IPS-11a (cell line): Measurements from ENCODE around the gene SLC22A14.
"Not testable (repeated sequence)": the region's sequence is repeated elsewhere in the genome, so short reads cannot be mapped to it uniquely, and the experiment has no call there.

Experiments used
- H3K4me3 ChIP-seq: one replicate; pipeline ENCODE4 v1.5.1; 2013; ENCODE audit warnings: low read depth, low read length, control low read depth

The SLC22A14 gene

DNA sequence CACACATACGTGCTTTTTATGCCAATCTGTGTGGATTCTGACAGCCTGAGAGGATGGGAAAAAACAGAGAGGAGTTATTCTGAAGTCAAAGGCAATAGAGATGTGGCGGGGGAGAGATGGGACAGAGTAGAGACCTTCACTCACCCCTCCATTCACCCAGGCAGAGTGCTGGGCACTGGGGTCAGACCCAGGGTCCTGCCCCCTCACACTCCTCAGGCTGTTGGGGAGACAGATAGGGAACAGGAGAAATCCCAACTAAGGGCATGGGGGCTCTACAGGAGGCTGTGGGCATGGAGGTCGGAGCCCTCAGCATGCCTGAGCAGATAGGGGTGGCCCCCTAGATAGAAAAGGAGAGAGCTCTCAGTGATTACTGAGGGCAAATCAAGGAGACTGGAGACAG lies 30.3 kb downstream of the SLC22A14 start:
- H3K4me3 ChIP-seq = no peak overlapping the region

DNA sequence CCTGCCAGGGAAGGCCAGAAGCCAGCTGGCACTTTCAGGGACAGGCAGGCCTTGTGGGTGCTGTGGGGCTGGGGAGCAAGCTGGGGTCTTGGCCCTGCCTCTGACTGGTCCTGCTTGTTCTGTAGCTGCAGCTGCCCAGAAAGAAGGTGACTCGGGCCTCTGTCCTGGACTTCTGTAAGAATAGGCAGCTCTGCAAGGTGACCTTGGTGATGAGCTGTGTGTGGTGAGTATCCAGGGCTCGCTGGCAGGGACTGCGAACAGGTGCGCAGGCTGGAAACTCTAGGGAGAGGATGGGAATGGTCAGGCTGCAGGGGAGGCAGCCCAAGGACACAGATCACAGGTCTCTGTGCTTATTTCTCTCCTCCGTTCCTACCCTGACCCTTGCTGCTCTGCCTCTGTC lies 31.2 kb downstream of the SLC22A14 start:
- H3K4me3 ChIP-seq = no peak overlapping the region

DNA sequence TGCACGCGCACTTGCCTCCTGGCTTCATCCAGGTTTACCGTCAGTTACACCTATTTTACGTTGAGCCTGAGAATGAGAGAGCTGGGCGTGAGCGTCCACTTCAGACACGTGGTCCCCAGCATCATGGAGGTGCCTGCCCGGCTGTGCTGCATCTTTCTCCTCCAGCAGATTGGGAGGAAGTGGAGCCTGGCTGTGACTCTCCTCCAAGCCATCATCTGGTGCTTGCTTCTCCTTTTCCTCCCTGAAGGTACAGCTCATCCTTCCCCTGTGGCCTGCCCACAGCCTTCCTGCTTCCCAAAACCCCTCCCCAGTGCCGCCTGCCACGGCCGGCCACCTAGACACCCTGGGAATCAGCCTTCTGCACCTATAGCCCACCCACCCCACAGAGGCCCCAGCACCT lies 31.6 kb downstream of the SLC22A14 start:
- H3K4me3 ChIP-seq = no peak overlapping the region

DNA sequence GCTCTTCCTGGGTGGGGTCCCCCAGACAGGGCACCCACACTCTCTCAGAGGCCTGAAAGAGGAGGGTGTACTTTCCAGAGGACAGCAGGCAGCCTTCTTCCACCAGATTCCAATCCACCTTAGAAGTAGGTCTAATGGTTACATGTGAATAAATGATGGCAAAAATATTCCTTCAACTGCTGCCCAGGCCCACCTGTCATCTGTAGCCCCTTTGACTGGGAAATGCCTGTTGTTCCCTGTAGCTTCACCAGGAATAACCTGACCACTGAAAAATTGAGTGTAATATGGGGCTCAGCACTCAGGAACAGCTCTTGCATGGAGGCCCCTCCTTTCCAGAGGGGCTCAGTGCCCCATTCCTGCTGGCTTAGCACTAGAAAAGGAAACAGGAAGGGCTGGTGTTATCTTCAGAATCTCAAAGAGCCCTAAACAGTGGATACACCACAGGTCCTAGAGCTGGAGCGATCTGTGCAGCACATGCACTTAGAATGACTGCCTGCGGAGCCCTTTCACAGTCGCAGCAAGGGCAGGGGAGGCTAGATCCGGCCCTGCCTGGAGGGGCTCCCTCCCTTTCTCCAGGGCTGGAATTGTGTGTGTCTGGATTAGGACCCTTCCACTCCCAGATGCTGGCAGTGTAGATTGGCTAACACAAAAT lies 32.1 kb downstream of the SLC22A14 start:
- H3K4me3 ChIP-seq = no peak overlapping the region

DNA sequence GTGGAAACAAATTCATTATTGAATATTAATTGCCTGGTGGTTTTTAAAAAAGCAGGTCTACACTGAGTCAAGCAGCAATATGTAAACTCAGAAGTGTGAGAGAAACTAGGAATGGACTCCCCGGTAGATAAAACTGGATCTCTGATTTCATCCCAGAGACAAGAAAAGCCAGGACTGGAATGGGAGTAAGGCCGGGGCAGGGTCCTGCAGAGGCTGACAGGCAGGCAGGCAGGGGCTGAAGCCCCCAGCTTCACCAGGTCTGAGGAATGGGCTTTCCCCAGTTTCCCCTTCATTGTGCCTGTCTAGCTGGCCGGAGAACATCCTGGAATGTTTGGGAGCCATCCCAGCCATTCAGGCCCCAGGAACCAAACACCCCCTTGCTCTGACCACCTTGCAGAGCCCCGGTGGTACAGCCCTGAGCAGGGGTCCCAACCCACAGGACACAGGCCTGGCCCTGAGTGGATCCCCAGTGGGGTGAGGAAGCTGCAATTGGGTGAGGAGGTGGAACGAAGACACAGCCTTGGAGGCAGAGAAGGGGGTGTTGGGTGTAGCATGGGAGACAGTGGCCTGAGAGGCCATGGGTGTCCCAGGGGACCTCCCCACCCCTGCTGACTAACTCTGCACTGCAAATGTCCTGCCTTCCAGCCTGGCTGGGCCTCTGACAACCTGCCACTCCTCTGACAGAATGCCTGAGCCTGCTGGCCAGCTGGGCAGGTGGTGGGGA lies 32.8 kb downstream of the SLC22A14 start:
- H3K4me3 ChIP-seq = no peak overlapping the region

DNA sequence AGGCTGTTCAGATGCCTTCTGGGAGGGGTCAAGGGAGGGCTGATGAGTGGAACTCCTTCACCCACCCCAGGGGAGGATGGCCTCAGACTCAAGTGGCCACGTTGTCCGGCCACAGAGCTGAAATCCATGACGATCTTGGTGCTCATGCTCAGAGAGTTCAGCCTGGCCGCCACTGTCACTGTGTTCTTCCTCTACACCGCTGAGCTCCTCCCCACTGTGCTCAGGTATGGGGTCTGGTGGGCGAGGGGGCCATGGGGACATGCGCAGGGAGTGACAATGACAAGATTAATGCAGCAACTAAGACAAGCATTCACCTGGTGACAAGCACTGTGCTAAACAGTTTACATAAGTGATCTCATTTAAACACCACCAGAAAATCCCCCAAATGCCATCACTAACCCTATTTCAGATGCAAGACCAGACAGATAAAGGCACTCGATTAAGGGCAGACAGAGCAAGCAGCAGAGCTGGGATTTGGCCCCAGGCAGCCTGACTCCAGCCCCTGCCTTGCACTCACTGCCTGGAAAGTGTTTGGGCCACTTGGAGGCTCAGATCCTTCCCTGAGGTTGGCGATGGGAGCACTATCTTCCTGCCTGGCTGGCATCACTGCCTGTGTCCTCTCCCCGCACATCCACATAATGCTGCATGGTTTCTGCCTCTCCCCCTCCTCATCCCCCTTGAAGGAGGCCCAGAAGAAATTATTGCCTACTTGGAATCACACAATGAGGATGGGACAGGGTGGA lies 33.6 kb downstream of the SLC22A14 start:
- H3K4me3 ChIP-seq = no peak overlapping the region

DNA sequence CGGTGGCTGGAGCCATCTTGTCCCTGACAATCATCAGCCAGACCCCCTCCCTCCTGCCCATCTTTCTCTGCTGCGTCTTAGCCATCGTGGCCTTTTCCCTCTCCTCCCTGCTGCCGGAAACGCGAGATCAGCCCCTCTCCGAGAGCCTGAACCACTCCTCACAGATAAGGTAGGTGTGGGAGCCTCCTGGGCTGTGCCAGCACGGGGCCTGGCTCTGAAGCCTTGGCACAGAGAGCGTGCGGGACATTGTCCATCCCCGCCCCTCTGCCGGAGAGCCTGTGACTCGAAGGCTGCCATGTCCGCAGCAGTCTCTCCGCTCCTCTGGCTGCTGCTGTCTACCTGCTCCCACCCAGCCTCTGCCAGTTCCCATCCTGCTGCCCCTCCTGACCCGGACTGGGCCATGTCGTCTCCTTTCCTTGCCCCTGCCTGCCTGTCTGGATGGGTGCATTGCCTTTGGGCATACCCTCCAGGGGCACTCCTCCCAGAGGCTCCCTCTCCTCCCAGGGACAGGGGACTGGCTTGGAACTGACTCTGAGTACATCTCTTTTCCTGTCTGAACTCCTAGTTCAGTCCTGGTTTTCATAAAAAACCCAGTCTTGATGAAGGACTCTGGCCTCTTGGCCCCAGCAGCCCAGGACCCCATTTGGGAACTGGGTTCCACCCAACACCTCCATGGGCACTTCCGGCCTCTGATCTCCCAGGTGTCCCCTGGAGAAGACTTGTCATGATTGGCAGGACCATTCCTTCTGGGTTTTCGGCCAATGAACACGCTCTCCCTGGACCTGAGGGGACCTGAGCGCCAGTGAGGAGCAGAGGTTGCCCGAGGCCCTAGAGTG lies 34.5 kb downstream of the SLC22A14 start:
- H3K4me3 ChIP-seq = no peak overlapping the region

DNA sequence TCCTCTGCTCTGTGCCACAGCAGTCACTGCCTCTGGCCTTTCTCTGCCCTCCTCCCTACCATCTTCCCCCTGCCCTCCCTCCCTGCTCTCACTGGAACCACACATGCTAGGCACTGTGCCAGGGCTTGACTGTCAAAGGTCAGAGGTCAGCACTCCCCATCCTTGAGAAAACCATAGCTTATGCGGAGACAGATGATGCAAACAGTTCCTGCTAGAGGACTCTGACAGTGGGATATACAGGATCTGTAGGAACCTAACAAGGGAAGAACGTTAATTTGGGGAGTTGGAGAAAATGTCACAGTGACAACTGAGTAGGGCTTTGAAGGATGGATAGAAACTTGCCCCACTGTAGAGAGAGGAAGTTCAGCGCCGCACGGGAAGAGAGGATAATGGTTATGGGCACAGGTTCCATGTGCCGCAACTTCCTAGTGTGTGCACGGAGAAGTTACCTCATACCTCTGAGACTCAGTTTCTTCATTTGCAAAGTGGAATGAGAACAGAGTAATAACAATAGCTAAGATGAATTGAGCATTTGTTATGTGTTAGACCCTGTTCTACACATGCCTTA lies 35.2 kb downstream of the SLC22A14 start:
- no peak overlapping the region for H3K4me3 ChIP-seq

DNA sequence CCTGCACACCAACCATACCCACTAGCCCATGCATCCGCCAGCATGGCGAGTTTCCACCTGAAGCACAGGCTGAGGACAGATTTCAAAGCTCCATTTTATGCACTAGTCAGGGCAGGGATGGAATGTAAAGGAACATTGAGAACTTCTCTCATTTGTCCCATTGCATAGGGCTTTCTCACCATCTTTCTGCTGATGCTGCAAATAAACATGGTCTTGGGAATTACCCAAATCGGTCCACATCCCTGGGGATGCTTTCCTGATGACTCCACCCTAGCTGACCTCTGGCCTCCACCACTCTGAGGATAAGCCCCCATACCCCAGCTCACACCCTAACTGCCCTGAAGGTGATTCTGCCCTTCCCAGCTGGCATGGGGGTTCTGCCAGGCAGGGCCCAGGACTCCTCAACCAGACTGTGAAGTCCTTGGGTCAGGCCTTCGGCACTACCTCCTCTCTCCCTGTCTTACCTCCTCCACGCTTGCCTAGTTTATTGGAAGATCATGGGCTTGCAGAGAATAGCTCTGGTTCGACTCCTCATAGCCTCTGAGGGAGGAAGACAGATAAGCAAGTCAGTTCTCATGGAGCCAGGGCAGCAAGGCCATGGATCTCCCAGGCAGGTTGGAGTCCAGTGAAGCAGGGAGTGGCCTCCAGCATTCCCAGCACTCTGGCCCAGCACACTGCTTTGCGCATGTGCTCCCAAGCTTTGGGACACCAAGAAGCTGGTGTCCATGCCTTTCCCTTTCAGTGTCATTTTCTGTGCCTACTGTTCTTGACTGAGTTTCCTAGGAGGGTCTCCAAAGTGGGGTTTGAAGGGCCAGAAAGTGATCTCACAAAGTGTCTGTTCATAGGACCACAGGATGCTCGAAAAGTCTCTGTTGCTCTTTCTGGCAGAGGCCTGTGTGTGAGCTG lies 36.9 kb downstream of the SLC22A14 start:
- H3K4me3 ChIP-seq = no peak overlapping the region

DNA sequence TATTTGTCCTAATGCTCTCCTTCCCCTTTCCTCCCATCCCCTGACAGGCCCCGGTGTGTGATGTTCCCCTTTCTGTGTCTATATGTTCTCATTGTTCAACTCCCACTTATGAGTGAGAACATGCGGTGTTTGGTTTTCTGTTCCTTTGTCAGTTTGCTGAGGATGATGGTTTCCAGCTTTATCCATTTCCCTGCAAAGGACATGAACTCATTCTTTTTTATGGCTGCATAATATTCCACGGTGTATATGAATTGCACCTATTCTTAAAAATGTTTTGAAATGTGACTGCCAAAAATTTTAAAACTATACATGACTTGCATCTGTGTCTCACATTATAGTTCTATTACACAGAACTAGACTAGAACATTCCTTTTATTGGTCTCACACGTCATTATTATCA lies 38.5 kb downstream of the SLC22A14 start:
- not testable (repeated sequence) for H3K4me3 ChIP-seq

DNA sequence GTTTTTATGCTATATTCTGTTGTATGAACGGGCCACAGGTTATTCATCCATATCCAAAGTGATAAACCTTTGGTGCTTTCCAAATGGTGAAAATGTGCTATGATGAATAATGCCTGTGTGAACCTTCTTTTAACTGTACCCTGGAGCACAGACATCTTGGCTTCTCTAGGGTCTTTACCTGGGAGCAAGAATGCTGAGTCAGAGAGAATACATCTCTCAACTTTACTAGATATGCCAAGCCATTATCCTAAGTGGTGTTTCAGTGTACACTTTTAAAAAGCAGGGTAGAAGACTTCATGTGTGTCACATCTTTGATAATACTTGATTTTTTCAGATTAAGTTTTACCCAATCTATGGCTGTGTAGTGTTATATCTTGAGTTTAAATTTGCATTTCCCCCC lies 41.0 kb downstream of the SLC22A14 start:
- no peak overlapping the region for H3K4me3 ChIP-seq

DNA sequence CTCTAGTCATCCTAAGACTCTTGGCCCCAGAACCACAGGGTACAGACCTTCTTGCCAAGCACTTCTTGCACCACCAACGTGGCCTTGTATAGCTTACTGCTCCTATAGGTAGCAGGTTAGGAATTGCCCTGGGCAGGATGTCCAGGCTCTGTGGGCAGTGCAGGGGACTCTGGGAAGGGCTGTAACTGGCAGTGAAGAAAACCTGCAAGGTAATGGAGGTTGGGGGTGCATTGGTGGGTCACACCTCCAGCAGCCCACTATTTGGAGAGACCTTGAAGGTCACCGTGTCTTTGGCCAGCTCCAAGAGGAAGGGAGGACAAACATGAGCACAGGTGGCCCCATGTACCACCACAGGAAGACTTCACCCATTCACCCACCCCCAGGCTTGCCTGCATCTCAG lies 43.2 kb downstream of the SLC22A14 start:
- no peak overlapping the region for H3K4me3 ChIP-seq

DNA sequence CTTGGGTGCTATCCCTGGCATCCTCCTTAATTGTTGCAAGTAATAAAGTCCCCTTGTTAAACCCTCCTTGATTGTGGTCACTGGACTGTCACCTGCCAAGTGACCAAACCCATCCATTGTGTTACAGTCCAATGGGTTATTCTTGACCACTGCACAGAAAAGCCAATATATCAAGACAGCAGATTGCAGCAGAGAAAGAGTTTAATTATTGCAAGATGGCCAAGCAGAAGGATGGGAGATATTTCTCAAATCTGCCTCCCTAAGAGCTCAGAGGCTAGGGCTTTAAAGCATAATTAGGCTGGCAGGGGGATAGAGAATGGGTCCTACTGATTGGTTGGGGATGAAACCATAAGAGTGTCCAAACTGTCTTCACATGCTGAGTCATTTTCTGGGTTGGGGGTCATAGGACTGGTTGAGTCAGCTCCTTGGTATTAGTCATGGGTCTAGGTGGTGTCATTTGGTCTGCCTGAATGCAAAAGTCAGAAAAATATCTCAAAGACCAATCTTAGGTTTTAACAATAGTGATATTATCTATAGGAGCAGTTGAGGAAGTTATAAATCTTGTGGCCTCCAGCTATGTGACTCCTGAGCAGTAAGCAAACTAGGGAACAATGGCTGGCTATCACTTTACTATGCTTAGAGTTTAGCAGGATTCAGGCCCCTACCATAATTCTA lies 45.4 kb downstream of the SLC22A14 start:
- H3K4me3 ChIP-seq = no peak overlapping the region

DNA sequence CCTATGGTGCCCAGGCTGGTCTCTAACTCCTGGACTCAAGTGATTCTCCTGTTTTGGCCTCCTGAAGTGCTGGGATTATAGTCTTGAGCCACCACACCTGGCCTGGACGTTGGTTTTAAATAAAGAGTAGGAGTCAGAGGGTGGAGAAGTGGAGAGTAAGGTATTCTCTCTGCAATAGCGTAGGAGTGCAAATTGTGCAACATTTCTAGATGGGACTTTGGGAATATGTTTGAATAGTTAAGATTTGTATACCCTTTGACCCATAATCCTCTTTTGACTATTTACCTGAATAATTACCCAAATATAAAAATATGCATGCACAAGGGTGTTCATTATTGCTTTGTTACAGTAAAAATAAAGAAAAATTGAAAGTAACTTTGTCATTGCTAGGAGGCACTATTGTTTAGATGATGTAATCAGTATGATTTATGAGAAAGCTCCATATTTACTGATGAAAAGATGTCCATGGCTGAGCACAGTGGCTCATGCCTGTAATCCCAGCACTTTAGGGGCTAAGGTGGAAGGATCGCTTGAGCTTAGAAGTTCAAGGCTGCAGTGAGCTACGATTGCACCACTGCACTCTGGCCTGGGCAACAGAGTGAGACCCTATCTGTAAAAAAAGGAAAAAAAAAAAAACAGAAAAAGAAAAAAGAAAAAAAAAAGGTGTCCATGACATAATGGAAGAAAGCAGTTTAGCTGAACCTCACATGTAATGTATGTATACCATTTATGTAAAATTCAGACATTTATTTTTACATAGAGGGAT lies 49.3 kb downstream of the SLC22A14 start:
- H3K4me3 ChIP-seq = no peak overlapping the region

DNA sequence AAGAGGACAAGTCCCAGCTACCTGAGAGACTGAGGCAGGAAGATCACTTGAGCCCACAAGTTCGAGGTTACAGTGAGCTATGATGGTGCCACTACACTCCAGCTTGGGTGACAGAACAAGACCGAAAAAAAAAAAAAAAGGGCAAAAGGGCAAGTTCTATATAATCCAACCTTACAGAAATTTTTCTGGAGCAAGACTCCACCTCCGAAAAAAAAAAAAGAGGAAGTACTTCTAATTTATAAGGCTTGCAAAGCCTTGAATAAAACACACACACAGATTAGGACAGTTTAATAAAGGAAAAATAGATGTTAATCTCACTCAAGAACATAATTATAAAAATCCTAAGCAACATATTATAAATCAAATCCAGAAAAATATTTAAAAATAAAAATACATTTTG lies 50.1 kb downstream of the SLC22A14 start:
- H3K4me3 ChIP-seq = no peak overlapping the region

DNA sequence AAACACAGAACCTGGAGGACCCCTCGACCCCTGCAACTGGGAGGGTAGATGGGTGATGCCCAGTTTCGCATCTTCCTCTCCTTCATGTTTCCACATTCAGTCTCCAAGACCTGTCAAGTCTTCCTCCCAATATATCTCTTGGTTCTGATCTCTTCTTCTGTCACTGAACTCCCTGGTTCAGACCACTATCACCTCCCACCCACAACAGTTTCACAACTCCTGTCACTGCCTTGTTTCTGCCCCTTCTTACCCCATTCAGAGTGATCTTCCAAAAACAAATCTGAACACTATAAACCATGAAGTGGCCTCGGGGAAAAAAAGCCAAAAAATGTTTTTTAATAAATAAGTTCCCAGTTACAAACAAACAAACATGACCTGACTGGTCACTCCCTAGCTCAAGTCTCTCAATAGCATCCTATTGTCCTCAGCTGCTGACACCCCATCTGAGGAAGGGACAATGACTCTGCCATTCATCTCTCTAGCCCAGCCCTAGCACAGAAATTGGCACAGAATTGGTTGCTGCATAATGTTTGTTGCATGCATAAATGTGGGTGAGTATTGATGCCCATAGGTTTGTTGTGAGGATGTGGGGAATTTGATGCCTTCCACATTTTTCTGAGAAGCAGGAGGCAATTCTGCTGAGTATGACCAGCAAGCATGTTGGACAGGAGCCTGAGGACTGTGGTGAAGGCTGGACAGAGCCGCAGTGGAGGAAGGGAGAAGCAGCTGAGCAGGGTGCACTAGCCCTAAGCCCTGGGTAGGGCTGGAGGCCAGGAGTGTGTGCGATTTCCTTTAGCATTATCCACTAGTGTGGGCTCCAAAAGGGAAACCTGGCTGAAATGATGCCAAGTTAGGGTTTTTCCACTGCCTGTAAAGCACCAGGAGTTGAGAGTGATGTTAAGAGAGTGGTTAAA lies 52.3 kb downstream of the SLC22A14 start:
- no peak overlapping the region for H3K4me3 ChIP-seq

DNA sequence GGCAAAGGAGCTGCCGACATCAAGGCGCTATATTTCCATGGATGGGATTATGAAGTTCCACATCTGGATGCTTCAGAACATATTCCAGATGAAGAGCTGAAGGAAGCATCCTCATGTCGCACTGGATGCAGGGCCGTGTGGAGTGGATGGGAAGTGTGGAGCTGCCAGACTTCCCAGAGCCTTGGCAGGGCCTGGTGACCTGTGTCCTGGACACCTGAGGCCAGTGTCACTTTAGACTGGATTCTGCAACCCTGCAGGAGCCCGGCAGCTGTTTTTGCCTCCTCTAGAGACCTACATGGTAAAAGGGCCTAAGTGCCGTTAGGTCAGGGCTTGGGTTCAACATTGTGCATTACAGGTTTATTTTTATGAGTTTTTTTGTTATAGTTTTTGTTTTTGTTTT lies 53.2 kb downstream of the SLC22A14 start:
- H3K4me3 ChIP-seq = no peak overlapping the region

DNA sequence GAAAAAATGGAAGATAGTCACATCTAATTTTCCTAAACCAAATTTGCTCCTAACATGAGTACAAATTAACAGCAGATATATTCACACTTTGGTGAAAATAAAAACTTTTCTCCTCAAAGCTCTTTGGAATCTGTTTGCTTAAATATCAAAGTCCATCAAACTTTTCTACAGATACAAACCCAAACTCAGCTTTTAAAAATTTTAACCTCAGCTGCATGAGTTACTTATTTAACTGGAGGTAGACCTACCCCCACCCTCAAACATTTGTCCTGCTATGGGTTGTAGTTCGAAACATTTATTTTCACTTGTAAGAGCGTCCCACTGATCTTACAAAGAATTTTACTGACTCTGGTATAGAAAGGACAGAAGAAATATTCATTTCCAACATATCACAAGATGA lies 55.6 kb downstream of the SLC22A14 start:
- H3K4me3 ChIP-seq = no peak overlapping the region
